ENCODE results near the gene ZDHHC14. TPM values are rescaled to one million over a fixed set of nuclear protein-coding genes. Genes with fewer than 3 reads are reported as not detected.

ZDHHC14 gene
- total RNA-seq, 2 donors from 2014 or later = 3.6 to 5.2 TPM

DNA sequence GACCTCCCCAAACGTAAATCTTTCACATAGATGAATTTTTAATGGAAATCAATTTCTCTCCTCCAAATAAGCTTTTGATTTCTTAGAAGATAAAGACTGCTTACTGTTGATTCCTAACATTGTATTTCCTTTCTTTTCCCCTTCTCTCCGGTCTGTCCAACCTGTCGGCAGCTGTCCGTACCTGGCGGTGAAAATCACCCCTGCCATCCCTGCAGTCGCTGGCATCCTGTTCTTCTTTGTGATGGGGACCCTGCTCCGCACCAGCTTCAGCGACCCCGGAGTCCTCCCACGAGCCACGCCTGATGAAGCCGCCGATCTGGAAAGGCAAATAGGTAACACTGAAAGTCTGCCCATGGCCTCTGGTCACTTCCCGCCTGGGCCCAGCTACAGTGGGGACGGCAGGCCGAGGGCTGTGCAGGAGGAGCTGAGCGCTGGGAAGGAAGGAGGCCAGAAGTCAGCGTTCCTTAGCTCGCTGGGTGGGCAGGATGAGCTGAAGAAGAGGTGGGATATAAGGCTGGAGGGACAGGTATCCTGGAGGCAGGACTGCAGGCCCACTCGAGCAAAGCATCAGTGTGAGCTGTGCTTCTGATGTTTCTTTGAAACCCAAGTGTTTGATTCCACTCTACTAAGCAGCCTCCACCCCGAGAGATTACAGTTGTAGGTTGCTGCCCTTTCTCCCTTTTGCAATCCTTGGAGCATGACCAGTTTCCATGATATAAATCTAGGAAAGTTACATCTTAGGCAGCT lies 161.6 kb downstream of the ZDHHC14 start:
- ATAC-seq (no peak), DNase-seq (no peak)
- Mint-ChIP-seq H3K36me3 (ENCODE audit: low read depth) (peaks cover 10% of the 10 kb centered on the region), H3K4me1 (peaks cover 10% of the 10 kb centered on the region), H3K27ac (no peak overlapping the region), H3K27me3 (no peaks in the 10 kb centered on the region), H3K4me3 (no peak overlapping the region)
- no peaks in the 10 kb centered on the region for H3K9me3 ChIP-seq (ENCODE audit: control insufficient read depth, low read length, poor library complexity, severe bottlenecking)

- peaks cover 10% of the 10 kb centered on the region for H3K36me3 Mint-ChIP-seq (ENCODE audit: low read depth)
- peaks cover 5% of the 10 kb centered on the region for H3K27me3 Mint-ChIP-seq
- no peak for DNase-seq
- peaks cover 20% of the 10 kb centered on the region for H3K4me1 Mint-ChIP-seq
- no peak for ATAC-seq
- H3K9me3 ChIP-seq (ENCODE audit: control insufficient read depth, low read length, poor library complexity, severe bottlenecking) = no peaks in the 10 kb centered on the region
- H3K27ac Mint-ChIP-seq = no peak overlapping the region
- no peak overlapping the region for H3K4me3 Mint-ChIP-seq
These were observed 165.3 kb downstream of the ZDHHC14 start for GRCh38 chr6:157546321-157546720.

GRCh38 chr6:157547112-157547511 lies 166.1 kb downstream of the ZDHHC14 start:
- no peak overlapping the region for H3K4me3 Mint-ChIP-seq
- DNase-seq = no peak
- no peaks in the 10 kb centered on the region for H3K9me3 ChIP-seq (ENCODE audit: control insufficient read depth, low read length, poor library complexity, severe bottlenecking)
- H3K27me3 Mint-ChIP-seq = peaks cover 7% of the 10 kb centered on the region
- no peak overlapping the region for H3K27ac Mint-ChIP-seq
- peaks cover 7% of the 10 kb centered on the region for H3K36me3 Mint-ChIP-seq (ENCODE audit: low read depth)
- H3K4me1 Mint-ChIP-seq = peaks cover 17% of the 10 kb centered on the region
- ATAC-seq = no peak

DNA sequence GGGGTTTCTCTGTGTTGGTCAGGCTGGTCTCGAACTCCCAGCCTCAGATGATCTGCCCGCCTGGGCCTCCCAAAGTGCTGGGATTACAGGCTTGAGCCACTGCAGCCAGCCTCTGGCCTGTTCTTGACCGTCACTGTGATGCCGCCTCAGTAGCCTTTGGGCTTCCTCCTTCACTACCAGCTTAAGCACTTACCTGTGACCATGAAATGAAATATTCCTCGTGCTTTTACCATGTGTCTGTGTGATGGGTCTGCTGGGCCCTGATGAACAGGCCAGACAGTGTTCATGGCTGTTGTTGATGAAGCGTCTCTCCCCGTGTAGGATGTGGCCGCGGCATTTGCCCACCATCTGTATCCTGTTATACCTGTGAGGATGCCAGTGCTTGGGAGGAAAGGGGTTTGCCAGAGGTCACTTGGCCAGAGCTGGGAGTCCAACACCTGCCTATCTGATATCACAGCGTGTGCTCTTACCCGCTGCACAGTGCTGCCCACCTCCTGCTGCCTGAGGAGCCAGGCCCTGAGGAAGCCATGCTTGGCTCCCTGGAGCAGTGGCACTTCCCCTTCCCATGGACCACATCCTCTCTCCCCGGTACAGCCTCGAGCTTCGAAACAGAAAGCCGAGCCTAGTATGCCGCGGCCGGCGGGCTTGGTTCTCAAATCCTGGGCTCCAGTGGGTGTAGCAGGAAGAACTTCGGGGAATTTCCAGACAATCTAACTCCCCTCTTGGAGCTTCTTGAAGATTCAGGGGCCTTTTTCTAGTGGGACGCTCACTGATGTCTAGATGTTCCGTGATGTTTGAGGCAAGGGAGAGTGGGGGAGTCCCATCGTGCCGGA lies 167.9 kb downstream of the ZDHHC14 start:
- peaks cover 16% of the 10 kb centered on the region for H3K4me1 Mint-ChIP-seq
- peaks cover 6% of the 10 kb centered on the region for H3K36me3 Mint-ChIP-seq (ENCODE audit: low read depth)
- ATAC-seq (peak; percentile 47), DNase-seq (no peak)
- H3K4me3 Mint-ChIP-seq = peak overlapping the region; percentile 49
- H3K9me3 ChIP-seq (ENCODE audit: control insufficient read depth, low read length, poor library complexity, severe bottlenecking) = no peaks in the 10 kb centered on the region
- H3K27ac Mint-ChIP-seq = peak overlapping the region; percentile 72
- H3K27me3 Mint-ChIP-seq = peaks cover 16% of the 10 kb centered on the region

DNA sequence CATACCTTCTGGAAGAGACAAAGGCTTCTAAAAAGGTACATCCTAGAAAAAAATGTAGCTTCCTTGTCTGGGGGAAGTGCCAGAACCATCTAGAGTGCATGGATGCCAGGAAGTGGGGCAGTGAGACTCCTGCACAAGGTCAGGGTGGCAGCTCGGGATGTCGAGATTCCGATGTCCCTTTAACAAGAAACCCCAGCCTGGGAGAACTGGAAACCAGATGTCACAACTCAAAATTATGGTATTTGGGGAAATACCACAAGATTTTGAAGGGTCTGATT lies 168.4 kb downstream of the ZDHHC14 start:
- Mint-ChIP-seq H3K36me3 (ENCODE audit: low read depth) (peaks cover 6% of the 10 kb centered on the region), H3K4me3 (peak overlapping the region; percentile 49), H3K27ac (no peak overlapping the region), H3K4me1 (peaks cover 16% of the 10 kb centered on the region), H3K27me3 (peaks cover 16% of the 10 kb centered on the region)
- ATAC-seq (no peak), DNase-seq (no peak)
- H3K9me3 ChIP-seq (ENCODE audit: control insufficient read depth, low read length, poor library complexity, severe bottlenecking) = no peaks in the 10 kb centered on the region

GRCh38 chr6:157550114-157550989 lies 169.4 kb downstream of the ZDHHC14 start:
- Mint-ChIP-seq H3K27ac (peak overlapping the region; percentile 37), H3K27me3 (peaks cover 16% of the 10 kb centered on the region), H3K4me3 (peak overlapping the region; percentile 16), H3K4me1 (peaks cover 16% of the 10 kb centered on the region), H3K36me3 (ENCODE audit: low read depth) (peaks cover 3% of the 10 kb centered on the region)
- peak; percentile 62 for ATAC-seq
- no peaks in the 10 kb centered on the region for H3K9me3 ChIP-seq (ENCODE audit: control insufficient read depth, low read length, poor library complexity, severe bottlenecking)
- DNase-seq = no peak

- no peak for DNase-seq
These were observed 170.2 kb downstream of the ZDHHC14 start for GRCh38 chr6:157551041-157551832.

DNA sequence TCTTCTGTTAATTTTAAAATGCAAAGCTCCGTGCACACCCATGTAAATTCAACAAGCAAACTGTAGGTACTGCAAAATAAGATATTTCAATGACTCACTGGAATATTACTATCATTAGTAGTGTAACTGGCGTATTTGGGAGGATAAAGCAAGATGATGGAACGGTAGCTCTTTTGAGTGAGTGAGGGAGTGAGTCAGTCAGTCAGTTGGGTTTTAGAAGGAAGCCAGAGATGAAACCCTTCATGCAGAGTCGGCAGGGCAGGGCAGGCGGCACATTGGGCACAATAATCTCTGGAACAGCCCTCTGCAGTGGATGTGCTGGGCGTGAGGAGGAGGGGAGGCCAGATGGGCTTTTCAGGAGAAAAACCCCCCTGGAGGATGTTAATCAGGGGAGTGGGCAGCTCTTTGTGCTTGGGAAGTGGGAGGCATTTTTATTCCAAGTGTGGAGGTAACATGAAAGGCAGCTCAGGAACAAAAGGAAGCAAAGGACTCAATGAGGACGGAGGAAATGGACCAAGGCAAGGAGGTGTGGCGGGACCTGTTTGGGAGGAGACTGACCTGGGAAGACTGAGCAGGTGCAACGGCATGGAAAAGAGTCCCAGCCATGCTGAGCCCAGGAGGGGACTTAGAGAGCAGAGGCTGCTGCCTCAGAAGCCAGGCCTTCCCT lies 171.2 kb downstream of the ZDHHC14 start:
- Mint-ChIP-seq H3K36me3 (ENCODE audit: low read depth) (peaks cover 5% of the 10 kb centered on the region), H3K27me3 (peaks cover 16% of the 10 kb centered on the region), H3K4me3 (no peak overlapping the region), H3K27ac (peak overlapping the region; percentile 45), H3K4me1 (peaks cover 19% of the 10 kb centered on the region)
- DNase-seq (no peak), ATAC-seq (no peak)
- H3K9me3 ChIP-seq (ENCODE audit: control insufficient read depth, low read length, poor library complexity, severe bottlenecking) = no peaks in the 10 kb centered on the region

More at GRCh38 chr6:157551041-157551832, 170.2 kb downstream of the ZDHHC14 start:
- peak overlapping the region; percentile 16 for H3K4me3 Mint-ChIP-seq
- H3K4me1 Mint-ChIP-seq = peaks cover 16% of the 10 kb centered on the region
- H3K36me3 Mint-ChIP-seq (ENCODE audit: low read depth) = peaks cover 5% of the 10 kb centered on the region
- no peak for ATAC-seq
- peak overlapping the region; percentile 45 for H3K27ac Mint-ChIP-seq
- peaks cover 16% of the 10 kb centered on the region for H3K27me3 Mint-ChIP-seq
- no peaks in the 10 kb centered on the region for H3K9me3 ChIP-seq (ENCODE audit: control insufficient read depth, low read length, poor library complexity, severe bottlenecking)

- Mint-ChIP-seq H3K4me3 (no peak overlapping the region), H3K27ac (no peak overlapping the region), H3K36me3 (ENCODE audit: low read depth) (peaks cover 5% of the 10 kb centered on the region), H3K27me3 (peaks cover 16% of the 10 kb centered on the region), H3K4me1 (peaks cover 23% of the 10 kb centered on the region)
- ATAC-seq (no peak), DNase-seq (no peak)
- H3K9me3 ChIP-seq (ENCODE audit: control insufficient read depth, low read length, poor library complexity, severe bottlenecking) = no peaks in the 10 kb centered on the region
These were observed 172.0 kb downstream of the ZDHHC14 start for GRCh38 chr6:157552820-157553485.

GRCh38 chr6:157554747-157555146 lies 173.8 kb downstream of the ZDHHC14 start:
- peaks cover 5% of the 10 kb centered on the region for H3K36me3 Mint-ChIP-seq (ENCODE audit: low read depth)
- peaks cover 19% of the 10 kb centered on the region for H3K4me1 Mint-ChIP-seq
- no peaks in the 10 kb centered on the region for H3K9me3 ChIP-seq (ENCODE audit: control insufficient read depth, low read length, poor library complexity, severe bottlenecking)
- DNase-seq (no peak), ATAC-seq (no peak)
- no peak overlapping the region for H3K4me3 Mint-ChIP-seq
- peaks cover 11% of the 10 kb centered on the region for H3K27me3 Mint-ChIP-seq
- H3K27ac Mint-ChIP-seq = no peak overlapping the region

DNA sequence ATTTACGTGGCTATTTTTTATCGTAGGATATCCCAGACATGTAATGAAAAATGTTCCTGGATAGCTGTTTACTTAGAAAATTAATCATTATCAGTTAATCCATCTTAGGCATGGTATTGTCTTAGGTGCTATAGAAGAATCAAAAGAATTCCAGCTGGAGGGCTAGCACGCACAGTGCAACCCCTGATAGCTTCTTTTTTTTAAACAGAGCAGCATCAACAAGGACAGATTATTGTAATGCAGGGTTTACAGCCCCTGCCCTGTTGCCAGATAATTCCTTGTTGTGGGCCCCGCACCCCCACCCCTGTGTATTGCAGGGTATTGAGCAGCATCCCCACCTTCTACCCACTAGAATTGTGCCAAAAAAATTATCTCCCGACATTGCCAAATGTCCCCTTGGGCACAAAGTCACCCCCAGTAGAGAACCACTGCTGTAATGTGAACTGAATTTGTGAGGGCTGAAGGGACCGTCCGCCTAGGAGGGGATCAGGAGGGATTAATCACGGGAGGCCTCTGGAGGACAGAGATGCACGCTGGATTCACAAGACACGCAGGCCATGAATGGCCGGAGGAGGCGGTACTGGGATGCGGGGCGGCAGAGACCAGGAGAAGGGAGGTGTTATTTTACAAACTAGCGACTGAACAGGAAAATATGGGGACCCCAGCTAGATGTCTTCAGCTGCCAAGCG lies 174.6 kb downstream of the ZDHHC14 start:
- Mint-ChIP-seq H3K4me3 (no peak overlapping the region), H3K4me1 (peaks cover 15% of the 10 kb centered on the region), H3K27me3 (peaks cover 11% of the 10 kb centered on the region), H3K36me3 (ENCODE audit: low read depth) (peaks cover 5% of the 10 kb centered on the region), H3K27ac (no peak overlapping the region)
- no peaks in the 10 kb centered on the region for H3K9me3 ChIP-seq (ENCODE audit: control insufficient read depth, low read length, poor library complexity, severe bottlenecking)
- no peak for DNase-seq
- no peak for ATAC-seq

Measured in T-helper 17 cell (primary cell).